IPS DF 6.9 (cell line): ENCODE measurements around the gene NIPAL1.
"Not testable (repeated sequence)": the region's sequence is repeated elsewhere in the genome, so short reads cannot be mapped to it uniquely, and the experiment has no call there.

Source experiments
- DNase-seq: peaks from one replicate; pipeline ENCODE4 v3.0.0-alpha.2; 2013; ENCODE audit warnings: low read depth, low spot score
- H3K27ac ChIP-seq: one replicate; pipeline ENCODE4 v1.5.1; 2013; ENCODE audit warnings: low read length, control low read depth
- H3K27me3 ChIP-seq: 2 replicates; pipeline ENCODE4 v1.6.1; 2013; ENCODE audit warnings: mild to moderate bottlenecking, low read length; ENCODE audit not compliant: control insufficient read depth, insufficient read depth
- H3K36me3 ChIP-seq: 2 replicates; pipeline ENCODE4 v1.6.1; 2013; ENCODE audit warnings: low read length; ENCODE audit not compliant: control insufficient read depth, insufficient read depth
- H3K4me1 ChIP-seq: 2 replicates; pipeline ENCODE4 v1.6.1; 2013; ENCODE audit warnings: low read length; ENCODE audit not compliant: control insufficient read depth, insufficient read depth
- H3K4me3 ChIP-seq: 2 replicates; pipeline ENCODE4 v1.5.1; 2013; ENCODE audit warnings: mild to moderate bottlenecking, low read length
- H3K9me3 ChIP-seq: 2 replicates; pipeline ENCODE4 v1.6.1; 2013; ENCODE audit warnings: low read length, inconsistent platforms; ENCODE audit not compliant: control insufficient read depth, insufficient read depth
- WGBS: extraction: QIAGEN DNeasy Blood & Tissue Kit; methylation state at CpG from one replicate; pipeline ENCODE4 v1.1.7; 2013; ENCODE audit warnings: mixed read lengths, missing lambda C conversion rate; ENCODE audit not compliant: insufficient read length, insufficient coverage; 5-methylcytosine and 5-hydroxymethylcytosine counted together

The NIPAL1 gene

DNA sequence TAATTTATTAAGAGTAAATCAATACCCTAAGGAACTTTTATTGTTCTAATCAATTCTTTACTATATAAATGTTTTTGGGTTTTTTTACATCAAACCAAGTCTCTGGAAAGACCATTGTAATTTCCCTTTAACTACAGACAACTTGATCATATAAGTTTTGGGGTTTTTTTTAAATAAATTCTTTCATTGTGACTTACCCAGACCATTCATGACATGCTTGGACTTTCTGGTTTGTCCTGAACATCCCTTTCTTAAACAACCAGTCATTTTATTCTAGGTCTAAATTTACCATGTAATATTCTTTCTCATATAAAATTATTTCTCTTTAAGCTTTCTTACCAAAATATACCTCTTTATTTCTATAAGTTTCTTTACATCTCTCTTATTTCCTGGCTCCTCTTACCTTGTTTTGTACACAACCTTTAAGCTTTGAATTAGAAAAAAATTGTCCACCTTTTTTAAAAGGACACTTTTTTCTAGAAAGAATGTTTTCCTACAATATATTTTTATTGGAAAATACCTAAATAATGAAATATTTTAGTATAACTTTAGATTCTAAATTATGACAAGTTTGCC, 8.5 kb upstream of the NIPAL1 start:
- Histone ChIP-seq H3K36me3 (no peaks in the 10 kb centered on the region), H3K27ac (no peak overlapping the region), H3K4me1 (no peaks in the 10 kb centered on the region), H3K4me3 (no peak overlapping the region), H3K9me3 (no peaks in the 10 kb centered on the region; the same call in 1 of the 2 replicates), H3K27me3 (no peaks in the 10 kb centered on the region)
- DNase-seq = no peak

DNA sequence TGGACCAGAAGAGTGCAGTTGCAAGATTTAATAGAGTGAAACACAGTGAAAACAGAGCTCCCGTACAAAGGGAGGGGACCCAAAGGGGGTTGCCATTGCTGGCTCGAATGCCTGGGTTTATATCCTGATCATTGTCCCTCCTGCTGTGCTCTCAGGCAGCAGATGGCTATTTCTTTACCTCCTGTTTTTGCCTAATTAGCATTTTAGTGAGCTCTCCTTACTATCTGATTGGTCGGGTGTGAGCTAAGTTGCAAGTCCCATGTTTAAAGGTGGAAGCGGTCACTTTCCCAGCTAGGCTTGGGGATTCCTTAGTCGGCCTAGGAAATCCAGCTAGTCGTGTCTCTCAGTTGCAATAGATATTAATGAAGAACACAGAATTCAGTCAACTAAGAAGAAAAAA, 5.7 kb upstream of the NIPAL1 start:
- no CpG with 5 or more reads among the region's 6 CpGs for WGBS
- not testable (repeated sequence) for H3K9me3 ChIP-seq

DNA sequence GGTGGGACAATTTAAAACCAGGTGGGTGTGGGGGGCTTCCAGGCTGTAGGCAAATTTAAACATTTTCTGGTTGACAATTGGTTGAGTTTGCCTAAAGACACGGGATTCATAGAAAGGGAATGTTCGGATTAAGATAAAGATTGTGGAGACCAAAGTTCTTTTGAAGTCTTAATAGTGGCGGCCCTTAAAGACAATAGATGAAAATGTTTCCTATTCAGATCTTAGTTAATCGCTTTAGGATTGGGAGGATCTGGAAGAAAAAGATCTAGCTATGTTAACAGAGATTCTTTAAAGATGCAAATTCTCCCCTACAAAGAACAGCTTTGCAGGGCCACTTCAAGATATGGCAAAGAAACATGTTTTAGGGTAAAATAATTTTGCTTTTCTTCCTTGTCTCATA, 4.8 kb upstream of the NIPAL1 start:
- H3K4me3 ChIP-seq = no peak overlapping the region
- no CpG with 5 or more reads among the region's 4 CpGs for WGBS
- H3K9me3 ChIP-seq = no peaks in the 10 kb centered on the region
- H3K27me3 ChIP-seq = no peaks in the 10 kb centered on the region
- no peaks in the 10 kb centered on the region for H3K36me3 ChIP-seq
- no peak overlapping the region for H3K27ac ChIP-seq
- no peak for DNase-seq
- H3K4me1 ChIP-seq = no peaks in the 10 kb centered on the region

More for the DNA sequence above, 5.7 kb upstream of the NIPAL1 start:
- not testable (repeated sequence) for H3K27me3 ChIP-seq, H3K4me3 ChIP-seq, DNase-seq, H3K27ac ChIP-seq, H3K4me1 ChIP-seq, H3K36me3 ChIP-seq

DNA sequence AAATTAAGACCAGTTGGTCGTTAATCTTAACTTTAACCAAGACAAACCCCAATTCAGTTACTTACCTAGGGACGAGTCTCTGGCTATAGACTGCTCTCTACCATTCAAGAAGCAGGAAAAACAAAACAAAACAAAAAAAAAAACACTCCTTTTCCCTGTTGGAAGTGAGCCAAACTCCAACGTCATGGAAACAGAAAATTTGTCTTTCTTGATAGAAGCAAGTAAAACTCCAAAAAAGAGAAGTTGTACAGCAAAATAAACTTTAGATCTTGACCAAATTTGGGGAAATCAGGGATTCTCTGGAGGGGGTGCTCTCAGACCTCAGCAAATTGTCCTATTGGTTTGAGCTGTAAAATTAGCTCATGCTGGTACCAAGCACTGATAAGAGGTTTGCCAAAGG, 3.7 kb upstream of the NIPAL1 start:
- no peaks in the 10 kb centered on the region for H3K36me3 ChIP-seq
- no peak overlapping the region for H3K4me3 ChIP-seq
- no peaks in the 10 kb centered on the region for H3K4me1 ChIP-seq
- WGBS = no CpG with 5 or more reads among the region's 3 CpGs
- DNase-seq = no peak
- no peaks in the 10 kb centered on the region; the same call in 1 of the 2 replicates for H3K27me3 ChIP-seq
- no peaks in the 10 kb centered on the region for H3K9me3 ChIP-seq
- no peak overlapping the region for H3K27ac ChIP-seq

DNA sequence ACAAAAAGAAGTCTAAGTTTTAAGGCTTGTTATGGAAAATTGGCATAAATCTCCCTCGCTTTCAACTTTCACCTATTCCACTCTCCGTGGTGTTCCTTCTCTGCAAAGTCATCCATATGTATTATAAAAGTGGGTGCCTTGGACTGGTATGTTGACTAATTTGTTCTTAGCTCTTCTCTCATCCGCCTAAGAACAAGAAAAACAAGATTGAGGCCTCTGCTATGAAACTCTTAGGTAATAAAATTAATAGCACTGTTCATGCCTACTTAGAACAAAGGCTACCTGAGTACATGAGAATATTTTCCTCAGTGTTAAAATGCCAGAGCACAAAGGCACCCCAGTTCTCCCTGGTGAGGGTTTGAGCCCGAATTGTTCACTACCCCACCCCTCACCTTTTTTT, 1.4 kb upstream of the NIPAL1 start:
- no peaks in the 10 kb centered on the region for H3K4me1 ChIP-seq
- peaks cover 1% of the 10 kb centered on the region for H3K27me3 ChIP-seq
- no peak overlapping the region for H3K27ac ChIP-seq
- H3K9me3 ChIP-seq = no peaks in the 10 kb centered on the region
- H3K4me3 ChIP-seq = no peak overlapping the region
- WGBS = no CpG with 5 or more reads among the region's 4 CpGs
- no peak for DNase-seq
- no peaks in the 10 kb centered on the region for H3K36me3 ChIP-seq

DNA sequence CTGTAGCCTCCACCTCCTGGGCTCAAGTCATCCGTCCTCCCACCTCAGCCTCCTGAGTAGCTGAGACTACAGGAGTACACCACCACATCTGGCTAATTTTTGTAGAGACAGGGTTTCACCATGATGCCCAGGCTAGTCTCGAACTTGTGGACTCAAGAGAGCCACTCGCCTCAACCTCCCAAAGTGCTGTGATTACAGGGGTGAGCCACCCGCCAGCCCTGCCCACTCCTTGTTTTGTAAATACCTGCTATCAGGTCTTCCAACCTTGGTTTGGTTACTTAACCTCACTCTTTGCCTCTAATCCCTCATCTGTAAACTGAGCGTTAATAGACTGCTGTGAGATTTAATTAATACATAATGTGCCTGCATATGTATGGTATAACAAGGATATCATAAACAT, 894 bp upstream of the NIPAL1 start:
- Histone ChIP-seq H3K4me3 (no peak overlapping the region), H3K36me3 (no peaks in the 10 kb centered on the region), H3K27me3 (peaks cover 1% of the 10 kb centered on the region), H3K27ac (no peak overlapping the region), H3K9me3 (no peaks in the 10 kb centered on the region), H3K4me1 (no peaks in the 10 kb centered on the region)
- WGBS = no CpG with 5 or more reads among the region's 5 CpGs
- DNase-seq = no peak

DNA sequence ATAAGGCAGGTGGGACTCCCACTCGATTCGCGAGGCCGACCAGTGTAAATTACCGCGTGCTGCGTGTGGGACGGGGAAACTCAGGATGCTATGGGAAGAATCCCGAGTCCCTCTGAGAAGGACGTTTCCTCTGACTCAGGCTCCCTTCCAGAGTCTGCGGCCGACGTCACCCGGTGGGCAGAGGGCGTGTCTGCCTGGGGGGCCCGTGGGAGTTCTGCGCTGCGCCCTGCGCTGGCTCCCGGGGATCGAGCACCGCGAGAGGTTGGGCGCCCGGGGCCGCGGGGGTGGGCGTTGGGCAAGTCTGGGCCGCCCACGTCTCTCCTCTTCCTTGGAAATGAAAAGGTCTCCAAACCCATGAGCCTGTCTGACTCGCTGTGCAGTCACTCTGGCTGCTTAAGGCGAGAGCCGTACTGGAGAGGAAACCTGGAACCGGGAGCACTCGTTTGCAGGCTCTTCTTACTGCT, 568 bp downstream of the NIPAL1 start:
- H3K9me3 ChIP-seq = no peaks in the 10 kb centered on the region
- peak overlapping the region; percentile 61; the same call in 1 of the 2 replicates for H3K4me3 ChIP-seq
- H3K4me1 ChIP-seq = no peaks in the 10 kb centered on the region
- no CpG with 5 or more reads among the region's 35 CpGs for WGBS
- H3K27me3 ChIP-seq = peaks cover 1% of the 10 kb centered on the region
- no peaks in the 10 kb centered on the region for H3K36me3 ChIP-seq
- no peak for DNase-seq
- no peak overlapping the region for H3K27ac ChIP-seq

DNA sequence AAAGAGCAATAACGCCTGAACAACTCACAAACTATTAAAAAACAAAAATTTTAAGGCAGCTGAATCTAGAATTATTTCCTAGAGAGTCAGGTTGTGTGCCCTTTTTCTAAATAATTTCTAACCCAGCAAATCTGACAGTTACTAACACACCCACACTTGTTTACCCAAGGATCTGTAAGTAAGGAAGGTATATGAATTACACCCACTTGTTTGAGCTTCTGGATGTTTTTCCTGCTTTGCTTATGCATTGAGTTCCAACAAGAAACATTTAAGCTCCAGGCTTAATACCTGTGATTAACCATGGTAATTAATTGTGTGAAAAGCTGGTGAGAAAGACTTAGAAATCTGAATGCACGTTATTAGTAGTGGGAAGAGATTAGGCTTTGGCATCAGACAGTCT, 1.5 kb downstream of the NIPAL1 start:
- no peak overlapping the region for H3K4me3 ChIP-seq
- H3K9me3 ChIP-seq = no peaks in the 10 kb centered on the region
- H3K4me1 ChIP-seq = no peaks in the 10 kb centered on the region
- peaks cover 1% of the 10 kb centered on the region for H3K27me3 ChIP-seq
- DNase-seq = no peak
- H3K27ac ChIP-seq = no peak overlapping the region
- no CpG with 5 or more reads among the region's 2 CpGs for WGBS
- H3K36me3 ChIP-seq = no peaks in the 10 kb centered on the region

DNA sequence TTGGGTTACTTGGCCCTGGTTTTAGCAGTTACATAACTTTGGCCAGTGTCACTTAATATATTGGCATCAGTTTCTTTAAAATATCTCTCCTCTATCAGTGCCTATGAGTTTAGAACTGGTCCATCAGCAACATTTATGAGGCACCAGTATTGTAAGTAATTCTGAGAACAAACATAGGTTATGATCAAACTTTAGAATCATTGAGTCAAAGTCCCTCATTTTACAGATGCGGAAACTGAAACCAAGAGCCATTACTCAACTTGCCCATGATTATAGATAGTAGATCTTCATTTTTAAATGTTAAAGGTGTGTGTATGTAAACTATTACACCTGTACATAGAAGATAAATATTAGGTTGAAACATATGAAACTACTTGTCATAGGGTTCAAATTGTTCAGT, 4.5 kb downstream of the NIPAL1 start:
- no peaks in the 10 kb centered on the region for H3K9me3 ChIP-seq
- no peak overlapping the region for H3K27ac ChIP-seq
- WGBS = no CpG with 5 or more reads among the region's 1 CpG
- H3K4me3 ChIP-seq = no peak overlapping the region
- no peak for DNase-seq
- peaks cover 1% of the 10 kb centered on the region for H3K27me3 ChIP-seq
- no peaks in the 10 kb centered on the region for H3K36me3 ChIP-seq
- no peaks in the 10 kb centered on the region for H3K4me1 ChIP-seq

DNA sequence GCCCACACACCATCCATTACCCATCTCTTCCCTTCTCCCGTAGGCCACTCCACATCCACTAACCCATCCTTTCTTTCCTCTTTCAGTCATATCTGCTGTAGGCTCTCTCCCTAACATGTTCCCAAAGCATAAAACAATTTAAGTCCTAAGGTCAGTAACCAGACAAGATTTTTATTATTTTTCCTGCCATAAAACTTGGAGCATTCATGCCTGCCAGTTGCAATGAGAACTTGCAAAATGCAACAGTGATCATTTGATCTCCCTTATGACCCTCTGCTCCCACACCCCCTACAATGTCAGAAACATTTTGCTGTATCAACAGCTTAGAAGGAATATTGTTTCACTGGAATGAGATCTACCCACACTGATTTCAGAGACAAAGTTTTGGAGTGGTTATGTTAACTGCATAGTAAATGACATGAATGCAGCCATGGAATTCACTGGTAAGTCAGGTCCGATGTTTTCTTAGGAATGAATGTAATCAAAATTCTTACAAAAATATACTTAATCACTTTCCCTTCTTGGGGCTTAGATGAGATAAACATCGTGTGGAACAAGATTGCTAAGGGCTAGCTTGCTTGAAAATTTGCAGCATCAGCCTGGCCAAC, 5.7 kb downstream of the NIPAL1 start:
- H3K4me3 ChIP-seq = no peak overlapping the region
- H3K4me1 ChIP-seq = no peaks in the 10 kb centered on the region
- no peaks in the 10 kb centered on the region for H3K36me3 ChIP-seq
- 100% methylated on average over 1 of the region's 3 CpGs for WGBS
- no peaks in the 10 kb centered on the region for H3K9me3 ChIP-seq
- H3K27me3 ChIP-seq = peaks cover 1% of the 10 kb centered on the region
- no peak overlapping the region for H3K27ac ChIP-seq
- DNase-seq = no peak

DNA sequence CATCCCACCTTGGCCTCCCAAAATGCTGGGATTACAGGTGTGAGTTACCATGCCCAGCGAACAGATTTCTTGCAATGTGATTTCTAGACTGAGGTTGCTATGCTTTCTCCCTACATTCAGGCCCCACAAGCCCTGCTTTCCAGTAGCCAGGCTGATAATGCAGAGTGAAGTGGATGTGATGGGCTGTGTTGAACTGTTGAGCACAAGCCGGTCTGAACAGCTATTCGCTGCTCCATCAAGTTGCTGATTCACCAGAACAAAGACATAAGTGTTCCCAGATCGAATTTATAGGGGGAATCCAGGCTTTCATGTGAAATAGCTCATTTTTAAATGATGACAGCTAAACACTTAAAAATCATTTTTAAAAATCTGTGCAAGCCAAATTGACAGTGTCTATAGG, 8.0 kb downstream of the NIPAL1 start:
- H3K36me3 ChIP-seq = no peaks in the 10 kb centered on the region
- WGBS = no CpG with 5 or more reads among the region's 4 CpGs
- no peak overlapping the region for H3K27ac ChIP-seq

More for the DNA sequence above, 8.0 kb downstream of the NIPAL1 start:
- no peak for DNase-seq
- Histone ChIP-seq H3K4me1 (peaks cover 2% of the 10 kb centered on the region; the same call in 1 of the 2 replicates), H3K9me3 (no peaks in the 10 kb centered on the region), H3K27me3 (no peaks in the 10 kb centered on the region), H3K4me3 (no peak overlapping the region)
